ENCODE data around the gene SPRTN. TPM values are rescaled to one million over a fixed set of nuclear protein-coding genes. Genes with fewer than 3 reads are reported as not detected.
A peak's percentile ranks its signal among the peaks of the same experiment; 100 is the strongest.

SPRTN gene
- total RNA-seq, 1 donor from 2014 or later, result 15.0 TPM

- no peak overlapping the region for H3K27ac Mint-ChIP-seq (ENCODE audit: unreplicated experiment)
- no peaks in the 10 kb centered on the region for H3K36me3 Mint-ChIP-seq (ENCODE audit: low read depth)
- H3K4me3 Mint-ChIP-seq (ENCODE audit: unreplicated experiment), result no peak overlapping the region
- no peaks in the 10 kb centered on the region for H3K4me1 Mint-ChIP-seq (ENCODE audit: low read depth)
- no peaks in the 10 kb centered on the region for H3K9me3 Mint-ChIP-seq (ENCODE audit: low read depth)
- DNase-seq (ENCODE audit: low spot score), result no peak
- no peak for TF ChIP-seq CTCF (IDR thresholded peaks at IDR 0.05)
- H3K27me3 Mint-ChIP-seq (ENCODE audit: low read depth), result no peaks in the 10 kb centered on the region
Observed at GRCh38 chr1:231318015-231318355, 20.1 kb upstream of the SPRTN start.

GRCh38 chr1:231318568-231318967, 19.5 kb upstream of the SPRTN start:
- Mint-ChIP-seq H3K36me3 (ENCODE audit: low read depth) (no peaks in the 10 kb centered on the region), H3K9me3 (ENCODE audit: low read depth) (no peaks in the 10 kb centered on the region), H3K4me1 (ENCODE audit: low read depth) (no peaks in the 10 kb centered on the region), H3K27me3 (ENCODE audit: low read depth) (no peaks in the 10 kb centered on the region), H3K4me3 (ENCODE audit: unreplicated experiment) (no peak overlapping the region), H3K27ac (ENCODE audit: unreplicated experiment) (no peak overlapping the region)
- TF ChIP-seq CTCF (IDR thresholded peaks at IDR 0.05), result no peak
- DNase-seq (ENCODE audit: low spot score), result no peak

GRCh38 chr1:231319080-231319479, 19.0 kb upstream of the SPRTN start:
- H3K27ac Mint-ChIP-seq (ENCODE audit: unreplicated experiment), result no peak overlapping the region
- peaks cover 4% of the 10 kb centered on the region for H3K4me1 Mint-ChIP-seq (ENCODE audit: low read depth)
- H3K9me3 Mint-ChIP-seq (ENCODE audit: low read depth), result no peaks in the 10 kb centered on the region
- no peak for TF ChIP-seq CTCF (IDR thresholded peaks at IDR 0.05)
- no peak overlapping the region for H3K4me3 Mint-ChIP-seq (ENCODE audit: unreplicated experiment)
- no peaks in the 10 kb centered on the region for H3K27me3 Mint-ChIP-seq (ENCODE audit: low read depth)
- no peak for DNase-seq (ENCODE audit: low spot score)
- H3K36me3 Mint-ChIP-seq (ENCODE audit: low read depth), result no peaks in the 10 kb centered on the region

GRCh38 chr1:231322880-231323530, 15.1 kb upstream of the SPRTN start:
- H3K27ac Mint-ChIP-seq (ENCODE audit: unreplicated experiment), result no peak overlapping the region
- peaks cover 5% of the 10 kb centered on the region for H3K4me1 Mint-ChIP-seq (ENCODE audit: low read depth)
- no peaks in the 10 kb centered on the region for H3K9me3 Mint-ChIP-seq (ENCODE audit: low read depth)
- H3K4me3 Mint-ChIP-seq (ENCODE audit: unreplicated experiment), result no peak overlapping the region
- H3K27me3 Mint-ChIP-seq (ENCODE audit: low read depth), result no peaks in the 10 kb centered on the region
- peak; percentile 24 for TF ChIP-seq CTCF (IDR thresholded peaks at IDR 0.05)
- no peak for DNase-seq (ENCODE audit: low spot score)
- no peaks in the 10 kb centered on the region for H3K36me3 Mint-ChIP-seq (ENCODE audit: low read depth)

GRCh38 chr1:231324660-231325059, 13.4 kb upstream of the SPRTN start:
- DNase-seq (ENCODE audit: low spot score), result no peak

More at GRCh38 chr1:231324660-231325059, 13.4 kb upstream of the SPRTN start:
- no peaks in the 10 kb centered on the region for H3K27me3 Mint-ChIP-seq (ENCODE audit: low read depth)
- no peaks in the 10 kb centered on the region for H3K9me3 Mint-ChIP-seq (ENCODE audit: low read depth)
- no peak for TF ChIP-seq CTCF (IDR thresholded peaks at IDR 0.05)
- no peak overlapping the region for H3K4me3 Mint-ChIP-seq (ENCODE audit: unreplicated experiment)
- H3K4me1 Mint-ChIP-seq (ENCODE audit: low read depth), result peaks cover 7% of the 10 kb centered on the region
- H3K27ac Mint-ChIP-seq (ENCODE audit: unreplicated experiment), result no peak overlapping the region
- H3K36me3 Mint-ChIP-seq (ENCODE audit: low read depth), result no peaks in the 10 kb centered on the region
